MM.1S (cell line): Measurements from ENCODE around the gene MAPK10.

ENCODE experiments used
- DNase-seq: peaks from one replicate; pipeline ENCODE4 v3.0.0-alpha.2; 2015
- H2AFZ ChIP-seq: fragments of 300-600 bp; sonication (generic); 2 replicates; pipeline ENCODE4 v1.6.0; 2016; ENCODE audit warnings: antibody characterized with exemption, low read length
- H3F3A ChIP-seq: fragments of 300-600 bp; sonication (generic); 2 replicates; pipeline ENCODE4 v1.6.1; 2016; ENCODE audit warnings: mild to moderate bottlenecking, antibody characterized with exemption, low read length, moderate library complexity, mixed read lengths; ENCODE audit not compliant: insufficient read depth
- H3K27ac ChIP-seq: fragments of 300-600 bp; sonication (generic); 2 replicates; pipeline ENCODE4 v1.5.1; 2016; ENCODE audit warnings: mild to moderate bottlenecking, low read length
- H3K27me3 ChIP-seq: fragments of 300-600 bp; sonication (generic); replicated peaks from 2 replicates; pipeline ENCODE4 v1.6.0; 2016; ENCODE audit warnings: low read length; ENCODE audit not compliant: insufficient read depth
- H3K36me3 ChIP-seq: fragments of 300-600 bp; sonication (generic); replicated peaks from 2 replicates; pipeline ENCODE4 v1.6.1; 2016; ENCODE audit warnings: mild to moderate bottlenecking, low read length, mixed read lengths; ENCODE audit not compliant: insufficient read depth
- H3K4me1 ChIP-seq: fragments of 300-600 bp; sonication (generic); 2 replicates; pipeline ENCODE4 v1.6.1; 2016; ENCODE audit warnings: low read length, mixed read lengths
- H3K4me2 ChIP-seq: fragments of 300-600 bp; sonication (generic); 2 replicates; pipeline ENCODE4 v1.6.0; 2016; ENCODE audit warnings: low read depth, low read length
- H3K4me3 ChIP-seq: fragments of 300-600 bp; sonication (generic); 2 replicates; pipeline ENCODE4 v1.5.1; 2016; ENCODE audit warnings: low read length, mixed read lengths
- H3K79me2 ChIP-seq: fragments of 300-600 bp; sonication (generic); 2 replicates; pipeline ENCODE4 v1.6.1; 2016; ENCODE audit warnings: mixed run types, low read length, mixed read lengths
- H3K9ac ChIP-seq: fragments of 300-600 bp; sonication (generic); 2 replicates; pipeline ENCODE4 v1.6.1; 2016; ENCODE audit warnings: low read length, mixed read lengths
- H3K9me2 ChIP-seq: fragments of 300-600 bp; sonication (generic); replicated peaks from 2 replicates; pipeline ENCODE4 v1.6.1; 2016; ENCODE audit warnings: mild to moderate bottlenecking, low read length, mixed read lengths; ENCODE audit not compliant: insufficient read depth
- H3K9me3 ChIP-seq: fragments of 300-600 bp; sonication (generic); replicated peaks from 2 replicates; pipeline ENCODE4 v1.6.1; 2016; ENCODE audit warnings: mild to moderate bottlenecking, low read length, mixed read lengths; ENCODE audit not compliant: insufficient read depth
- H4K20me1 ChIP-seq: fragments of 300-600 bp; sonication (generic); 2 replicates; pipeline ENCODE4 v1.6.1; 2016; ENCODE audit warnings: mild to moderate bottlenecking, low read length, moderate library complexity, mixed read lengths; ENCODE audit not compliant: insufficient read depth
- EZH2 ChIP-seq: fragments of 300-600 bp; sonication (generic); optimal IDR thresholded peaks from 2 replicates; pipeline ENCODE3; 2017; ENCODE audit warnings: low read depth, mild to moderate bottlenecking, antibody characterized with exemption, low read length, mixed read lengths
- EZH2phosphoT487 ChIP-seq: fragments of 300-600 bp; sonication (generic); IDR thresholded peaks from 2 replicates; pipeline ENCODE4 v1.6.1; 2018; ENCODE audit warnings: antibody characterized with exemption, low read length
- TF ChIP-seq, protein P1 (sequence below): fragments of 300-600 bp; sonication (generic); IDR thresholded peaks from 2 replicates; pipeline ENCODE4 v1.5.1; 2016; ENCODE audit warnings: antibody characterized with exemption, low read length, mixed read lengths

MAPK10 gene

DNA sequence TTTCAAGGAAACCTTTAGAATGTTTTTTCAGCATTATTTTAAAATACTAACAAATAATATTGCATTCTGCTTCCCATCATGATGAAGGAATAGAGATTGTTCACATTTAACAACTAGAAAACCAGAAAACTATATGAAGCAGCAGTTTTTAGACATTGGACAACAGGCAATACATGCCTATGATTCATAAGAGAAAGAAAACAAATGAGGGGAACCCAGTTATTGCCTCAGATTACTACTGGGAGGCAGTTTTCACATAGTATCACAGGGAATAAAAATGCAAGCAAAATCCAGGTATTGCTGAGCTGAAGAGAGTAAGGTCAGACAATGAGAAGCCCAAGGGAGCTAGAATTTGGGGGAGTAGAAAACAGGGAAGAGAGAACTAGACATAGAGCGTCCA lies 373.6 kb downstream of the MAPK10 start:
- Histone ChIP-seq H3K9me3 (no peaks in the 10 kb centered on the region), H3K9me2 (no peaks in the 10 kb centered on the region), H3K9ac (no peak overlapping the region), H3F3A (no peaks in the 10 kb centered on the region), H3K27me3 (no peaks in the 10 kb centered on the region), H3K27ac (no peak overlapping the region), H3K79me2 (no peaks in the 10 kb centered on the region), H4K20me1 (no peaks in the 10 kb centered on the region), H3K36me3 (no peaks in the 10 kb centered on the region), H3K4me2 (no peak overlapping the region), H3K4me1 (no peaks in the 10 kb centered on the region), H3K4me3 (no peak overlapping the region), H2AFZ (no peak overlapping the region)
- TF ChIP-seq EZH2 (no peak), EZH2phosphoT487 (no peak)
- TF ChIP-seq, protein P1, sequence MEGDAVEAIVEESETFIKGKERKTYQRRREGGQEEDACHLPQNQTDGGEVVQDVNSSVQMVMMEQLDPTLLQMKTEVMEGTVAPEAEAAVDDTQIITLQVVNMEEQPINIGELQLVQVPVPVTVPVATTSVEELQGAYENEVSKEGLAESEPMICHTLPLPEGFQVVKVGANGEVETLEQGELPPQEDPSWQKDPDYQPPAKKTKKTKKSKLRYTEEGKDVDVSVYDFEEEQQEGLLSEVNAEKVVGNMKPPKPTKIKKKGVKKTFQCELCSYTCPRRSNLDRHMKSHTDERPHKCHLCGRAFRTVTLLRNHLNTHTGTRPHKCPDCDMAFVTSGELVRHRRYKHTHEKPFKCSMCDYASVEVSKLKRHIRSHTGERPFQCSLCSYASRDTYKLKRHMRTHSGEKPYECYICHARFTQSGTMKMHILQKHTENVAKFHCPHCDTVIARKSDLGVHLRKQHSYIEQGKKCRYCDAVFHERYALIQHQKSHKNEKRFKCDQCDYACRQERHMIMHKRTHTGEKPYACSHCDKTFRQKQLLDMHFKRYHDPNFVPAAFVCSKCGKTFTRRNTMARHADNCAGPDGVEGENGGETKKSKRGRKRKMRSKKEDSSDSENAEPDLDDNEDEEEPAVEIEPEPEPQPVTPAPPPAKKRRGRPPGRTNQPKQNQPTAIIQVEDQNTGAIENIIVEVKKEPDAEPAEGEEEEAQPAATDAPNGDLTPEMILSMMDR = no peak
- DNase-seq = no peak

GRCh38 chr4:85979276-85979675 lies 380.6 kb downstream of the MAPK10 start:
- Histone ChIP-seq H3K36me3 (no peaks in the 10 kb centered on the region), H3K9ac (no peak overlapping the region), H3K4me1 (peaks cover 10% of the 10 kb centered on the region), H3K79me2 (no peaks in the 10 kb centered on the region), H3K27ac (no peak overlapping the region), H4K20me1 (no peaks in the 10 kb centered on the region), H3K4me2 (peak overlapping the region; percentile 57), H3K4me3 (peak overlapping the region; percentile 12; the same call in 1 of the 2 replicates), H2AFZ (no peak overlapping the region), H3K27me3 (no peaks in the 10 kb centered on the region), H3F3A (peaks cover 8% of the 10 kb centered on the region; the same call in 1 of the 2 replicates), H3K9me3 (no peaks in the 10 kb centered on the region), H3K9me2 (no peaks in the 10 kb centered on the region)
- DNase-seq = peak; percentile 85
- no peak for TF ChIP-seq EZH2
- TF ChIP-seq EZH2phosphoT487 = no peak
- TF ChIP-seq, protein P1 = no peak

- H3K27me3 ChIP-seq = no peaks in the 10 kb centered on the region
- TF ChIP-seq, protein P1 = no peak
- TF ChIP-seq EZH2phosphoT487 (no peak), EZH2 (no peak)
These were observed 389.3 kb downstream of the MAPK10 start for GRCh38 chr4:85970535-85970934.

More at GRCh38 chr4:85970535-85970934, 389.3 kb downstream of the MAPK10 start:
- H3K4me3 ChIP-seq = no peak overlapping the region
- no peaks in the 10 kb centered on the region for H3K79me2 ChIP-seq
- H3K4me1 ChIP-seq = no peaks in the 10 kb centered on the region
- H3K9me2 ChIP-seq = no peaks in the 10 kb centered on the region
- H3F3A ChIP-seq = no peaks in the 10 kb centered on the region
- no peak overlapping the region for H2AFZ ChIP-seq
- no peaks in the 10 kb centered on the region for H3K36me3 ChIP-seq
- H3K9me3 ChIP-seq = no peaks in the 10 kb centered on the region
- no peak overlapping the region for H3K27ac ChIP-seq
- H3K9ac ChIP-seq = no peak overlapping the region
- no peak overlapping the region for H3K4me2 ChIP-seq
- DNase-seq = no peak
- H4K20me1 ChIP-seq = no peaks in the 10 kb centered on the region
